ENCODE measurements around the gene ALKBH7. TPM values are rescaled to one million over a fixed set of nuclear protein-coding genes. Genes with fewer than 3 reads are reported as not detected.

ALKBH7 gene
- total RNA-seq, 1 experiment from 2014 or later: 35.0 TPM

DNA sequence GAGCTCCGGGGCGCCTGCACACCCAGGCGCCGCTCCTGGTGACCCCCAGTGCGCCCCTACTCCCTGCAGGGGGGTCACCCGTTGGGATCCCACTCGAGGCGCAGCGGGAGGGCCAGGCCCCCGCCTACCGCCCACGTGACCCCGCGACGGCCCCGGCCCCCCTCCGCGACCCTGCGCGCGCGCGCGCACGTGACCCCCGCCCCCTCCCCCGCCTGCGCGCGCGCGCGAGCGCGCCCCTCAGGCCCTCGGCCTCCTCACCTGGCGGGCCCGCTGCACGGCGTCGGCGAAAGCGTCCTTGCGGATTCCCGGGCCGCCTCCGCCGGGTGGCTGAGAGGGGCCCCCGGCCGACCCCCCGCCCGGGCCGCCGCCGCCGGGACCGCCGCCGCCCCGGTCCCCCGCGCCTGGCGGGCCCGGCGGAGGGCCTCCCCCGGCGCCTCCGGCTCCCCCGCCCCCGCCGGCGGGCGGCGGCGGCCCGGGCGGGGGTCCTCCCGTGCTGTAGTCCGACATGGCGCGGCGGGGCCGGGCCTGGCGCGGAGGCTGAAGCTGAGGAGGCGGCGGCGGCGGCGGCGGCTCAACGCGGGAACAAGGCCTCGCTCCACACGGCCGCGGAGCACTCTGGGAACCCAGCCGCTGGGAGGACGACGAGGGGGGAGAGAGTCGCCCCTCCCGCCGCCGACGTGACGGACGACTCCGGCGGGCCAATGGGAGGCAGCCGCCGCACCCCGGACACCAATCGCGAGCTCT, 51.8 kb downstream of the ALKBH7 start, which contains the start of gene KHSRP:
Gene KHSRP (minus strand): TSS at position 617 of the 744 bp plus-strand sequence. CDS start 110 bp downstream, at position 507.
- DNase-seq (ENCODE audit: low read depth): no peak

Other genes with a start within 250 kb of the ALKBH7 start
- gene ACSBG2, start 237.1 kb upstream of the ALKBH7 start, total RNA-seq (2014; rRNA removed): not detected in 2 replicates
- gene MLLT1, start 92.8 kb upstream of the ALKBH7 start, total RNA-seq (2014; rRNA removed): 18.5 and 19.6 TPM in 2 replicates
- gene ACER1, start 39.2 kb upstream of the ALKBH7 start, total RNA-seq (2014; rRNA removed): not detected in 2 replicates
- 107 and 126 TPM in 2 replicates for gene CLPP, start 11.3 kb upstream of the ALKBH7 start, total RNA-seq (2014; rRNA removed)
- gene PSPN, start 3.1 kb downstream of the ALKBH7 start, total RNA-seq (2014; rRNA removed): 0.69 and 0.90 TPM in 2 replicates
- 59.4 and 64.3 TPM in 2 replicates for gene GTF2F1, start 20.4 kb downstream of the ALKBH7 start, total RNA-seq (2014; rRNA removed)
- gene KHSRP, start 52.0 kb downstream of the ALKBH7 start, total RNA-seq (2014; rRNA removed): 127 and 142 TPM in 2 replicates
- not detected in 2 replicates for gene SLC25A41, start 61.0 kb downstream of the ALKBH7 start, total RNA-seq (2014; rRNA removed)
- 5.5 TPM in 2 replicates for gene SLC25A23, start 87.0 kb downstream of the ALKBH7 start, total RNA-seq (2014; rRNA removed)
- gene CRB3, start 91.5 kb downstream of the ALKBH7 start, total RNA-seq (2014; rRNA removed): not detected in 2 replicates
- not detected in 2 replicates for gene DENND1C, start 109.0 kb downstream of the ALKBH7 start, total RNA-seq (2014; rRNA removed)
- not detected in 2 replicates for gene TUBB4A, start 129.5 kb downstream of the ALKBH7 start, total RNA-seq (2014; rRNA removed)
- 1.3 and 1.7 TPM in 2 replicates for gene TNFSF9, start 158.2 kb downstream of the ALKBH7 start, total RNA-seq (2014; rRNA removed)
- gene CD70, start 218.4 kb downstream of the ALKBH7 start, total RNA-seq (2014; rRNA removed): 3.3 and 6.5 TPM in 2 replicates

Data from LHCN-M2 (cell line).